Subcutaneous abdominal adipose tissue (tissue), 5 donors: ENCODE data around the gene ZBTB16.

Experiments used
- H3K27ac ChIP-seq: one replicate; pipeline ENCODE4 v1.7.0; 2013; ENCODE audit warnings: low read depth, mild to moderate bottlenecking, inconsistent platforms, low read length, moderate library complexity
- H3K27me3 ChIP-seq, 5 donors: one replicate each; pipeline ENCODE4 v1.7.0; 2013; ENCODE audit warnings: low read length in 5 of 5, inconsistent platforms in 1 of 5; ENCODE audit not compliant: control insufficient read depth in 5 of 5, insufficient read depth in 4 of 5
- H3K36me3 ChIP-seq, 5 donors: one replicate each; pipeline ENCODE4 v1.7.0; 2013; ENCODE audit warnings: low read length in 5 of 5; ENCODE audit not compliant: control insufficient read depth in 5 of 5, insufficient read depth in 5 of 5
- H3K4me1 ChIP-seq, 5 donors: one replicate each; pipeline ENCODE4 v1.7.0; 2013; ENCODE audit warnings: low read length in 5 of 5, mild to moderate bottlenecking in 3 of 5, moderate library complexity in 1 of 5; ENCODE audit not compliant: control insufficient read depth in 5 of 5, insufficient read depth in 5 of 5
- H3K4me3 ChIP-seq, 5 donors: one replicate each; pipeline ENCODE4 v1.7.0; 2013; ENCODE audit warnings: low read length in 5 of 5, low read depth in 1 of 5
- H3K9ac ChIP-seq, 5 donors: one replicate each; pipeline ENCODE4 v1.7.0; 2013; ENCODE audit warnings: low read length in 5 of 5, mild to moderate bottlenecking in 4 of 5, moderate library complexity in 3 of 5
- H3K9me3 ChIP-seq, 5 donors: one replicate each; pipeline ENCODE4 v1.7.0; 2013; ENCODE audit warnings: low read length in 5 of 5; ENCODE audit not compliant: control insufficient read depth in 5 of 5
- donor health status: healthy.
- donor health status: healthy.
- donor health status: healthy.
- donor health status: healthy.
- donor health status: healthy.

The ZBTB16 gene

GRCh38 chr11:114285599-114285998, 226.1 kb downstream of the ZBTB16 start:
- Histone ChIP-seq H3K9me3 (no peaks in the 10 kb centered on the region), H3K27me3 (no peaks in the 10 kb centered on the region), H3K4me3 (no peak overlapping the region), H3K27ac (no peak overlapping the region), H3K36me3 (no peaks in the 10 kb centered on the region), H3K9ac (no peak overlapping the region), H3K4me1 (peaks cover 4 to 33% (median 18%) of the 10 kb centered on the region in 5 donors)

GRCh38 chr11:114286229-114286628, 226.7 kb downstream of the ZBTB16 start:
- H3K4me3 ChIP-seq, result no peak overlapping the region
- no peaks in the 10 kb centered on the region for H3K36me3 ChIP-seq
- no peaks in the 10 kb centered on the region for H3K9me3 ChIP-seq
- H3K27ac ChIP-seq, result no peak overlapping the region
- H3K9ac ChIP-seq, result no peak overlapping the region
- H3K4me1 ChIP-seq, result peaks cover 0 to 33% (median 13%) of the 10 kb centered on the region in 5 donors
- no peaks in the 10 kb centered on the region for H3K27me3 ChIP-seq

- Histone ChIP-seq H3K36me3 (no peaks in the 10 kb centered on the region), H3K27ac (no peak overlapping the region), H3K9me3 (no peaks in the 10 kb centered on the region), H3K9ac (no peak overlapping the region), H3K27me3 (no peaks in the 10 kb centered on the region), H3K4me3 (no peak overlapping the region), H3K4me1 (peaks cover 0 to 32% (median 10%) of the 10 kb centered on the region in 5 donors)
Observed at GRCh38 chr11:114287154-114287553, 227.6 kb downstream of the ZBTB16 start.

GRCh38 chr11:114288136-114288535, 228.6 kb downstream of the ZBTB16 start:
- H3K9me3 ChIP-seq, result no peaks in the 10 kb centered on the region
- peaks cover 5 to 42% (median 14%) of the 10 kb centered on the region in 5 donors for H3K4me1 ChIP-seq
- H3K36me3 ChIP-seq, result no peaks in the 10 kb centered on the region
- no peak overlapping the region for H3K9ac ChIP-seq
- no peak overlapping the region for H3K27ac ChIP-seq
- H3K4me3 ChIP-seq, result no peak overlapping the region
- H3K27me3 ChIP-seq, result no peaks in the 10 kb centered on the region

DNA sequence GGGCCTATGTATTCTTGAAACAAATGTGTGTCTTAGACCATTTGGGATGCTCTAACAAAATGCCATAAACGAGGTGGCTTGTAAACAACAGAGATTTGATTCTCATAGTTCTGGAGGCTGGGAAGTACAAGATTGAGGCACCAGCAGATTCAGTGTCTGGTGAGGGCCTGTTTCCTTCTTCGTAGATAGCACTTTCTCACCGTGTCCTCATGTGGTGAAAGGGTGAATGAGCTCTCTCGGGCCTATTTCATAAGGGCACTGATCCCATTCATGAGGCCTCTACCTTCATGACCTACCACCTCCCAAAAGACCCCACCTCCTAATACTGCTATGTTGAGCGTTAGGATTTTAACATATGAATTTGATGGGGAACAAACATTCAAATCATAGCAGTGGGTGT, 230.3 kb downstream of the ZBTB16 start:
- H3K27me3 ChIP-seq, result no peaks in the 10 kb centered on the region

GRCh38 chr11:114290503-114291235, 231.2 kb downstream of the ZBTB16 start:
- Histone ChIP-seq H3K4me1 (peaks cover 5 to 45% (median 16%) of the 10 kb centered on the region in 5 donors), H3K27me3 (no peaks in the 10 kb centered on the region), H3K27ac (peak overlapping the region; percentile 99), H3K4me3 (peak overlapping the region in 3 of 5 donors; percentile 48 to 54 (median 52)), H3K36me3 (no peaks in the 10 kb centered on the region), H3K9me3 (no peaks in the 10 kb centered on the region), H3K9ac (peak overlapping the region in 1 of 5 donors; percentile 39)

More for the DNA sequence above, 230.3 kb downstream of the ZBTB16 start:
- Histone ChIP-seq H3K4me3 (no peak overlapping the region), H3K27ac (no peak overlapping the region), H3K36me3 (no peaks in the 10 kb centered on the region), H3K9ac (no peak overlapping the region), H3K9me3 (no peaks in the 10 kb centered on the region), H3K4me1 (peaks cover 5 to 41% (median 10%) of the 10 kb centered on the region in 5 donors)

- H3K27ac ChIP-seq, result peak overlapping the region; percentile 99
- H3K36me3 ChIP-seq, result no peaks in the 10 kb centered on the region
- H3K4me3 ChIP-seq, result peak overlapping the region; percentile 13 to 54 (median 48)
- H3K9me3 ChIP-seq, result no peaks in the 10 kb centered on the region
- H3K27me3 ChIP-seq, result no peaks in the 10 kb centered on the region
- peaks cover 5 to 48% (median 21%) of the 10 kb centered on the region in 5 donors for H3K4me1 ChIP-seq
- H3K9ac ChIP-seq, result peak overlapping the region in 3 of 5 donors; percentile 55 to 75 (median 62)
Observed at GRCh38 chr11:114291381-114291780, 231.9 kb downstream of the ZBTB16 start.

DNA sequence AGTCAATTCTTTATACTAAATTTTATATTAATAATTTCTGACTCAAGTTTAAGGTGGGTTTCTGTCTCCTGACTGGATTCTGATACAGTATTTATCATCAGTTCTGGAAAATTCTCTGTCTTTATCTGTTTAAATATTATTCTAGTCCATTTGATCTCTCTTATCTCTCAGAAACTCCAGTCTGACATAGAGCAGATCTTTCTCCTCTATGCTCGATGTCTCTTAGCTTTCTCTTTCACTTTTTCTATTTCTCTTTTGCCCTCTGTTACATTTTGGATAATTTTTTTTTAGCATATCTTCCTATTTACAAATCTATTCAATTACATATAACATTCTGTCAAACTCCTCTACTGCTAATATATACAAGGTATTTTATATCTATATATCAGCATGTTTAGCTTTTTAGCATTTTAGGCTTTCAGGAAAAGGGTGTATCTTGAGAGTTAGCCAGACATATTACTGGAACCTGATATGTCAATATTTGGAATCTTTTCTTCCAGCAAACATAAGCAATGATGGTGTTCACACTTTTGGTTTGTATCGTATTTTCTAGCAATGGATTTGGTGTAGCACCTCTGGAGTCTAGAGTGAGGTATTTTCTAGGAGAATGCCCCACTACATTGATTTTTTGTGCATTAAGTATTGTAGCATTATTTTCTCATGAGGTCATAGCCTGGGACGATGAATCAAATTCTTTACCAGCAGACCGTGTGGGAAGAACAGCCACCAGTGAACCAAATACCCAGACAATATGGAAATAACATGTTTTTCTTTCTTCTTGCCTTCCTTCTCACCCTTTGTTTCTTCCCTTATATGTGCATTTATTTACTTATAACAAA, 232.6 kb downstream of the ZBTB16 start:
- Histone ChIP-seq H3K9me3 (no peaks in the 10 kb centered on the region), H3K36me3 (no peaks in the 10 kb centered on the region), H3K9ac (peak overlapping the region in 4 of 5 donors; percentile 15 to 75 (median 58)), H3K4me3 (peak overlapping the region in 4 of 5 donors; percentile 39 to 54 (median 50)), H3K27me3 (no peaks in the 10 kb centered on the region), H3K4me1 (peaks cover 5 to 48% (median 27%) of the 10 kb centered on the region in 5 donors), H3K27ac (peak overlapping the region; percentile 99)

GRCh38 chr11:114293201-114293711, 233.7 kb downstream of the ZBTB16 start:
- H3K4me1 ChIP-seq, result peaks cover 5 to 50% (median 33%) of the 10 kb centered on the region in 5 donors
- no peaks in the 10 kb centered on the region for H3K9me3 ChIP-seq
- H3K9ac ChIP-seq, result peak overlapping the region in 2 of 5 donors; percentile 33 to 55
- H3K27me3 ChIP-seq, result no peaks in the 10 kb centered on the region
- H3K4me3 ChIP-seq, result no peak overlapping the region
- peaks cover 0 to 6% (median 4%) of the 10 kb centered on the region in 5 donors for H3K36me3 ChIP-seq
- peak overlapping the region; percentile 99 for H3K27ac ChIP-seq
